ENCODE results near the gene ASB8.
"Not testable (repeated sequence)": the region's sequence is repeated elsewhere in the genome, so short reads cannot be mapped to it uniquely, and the experiment has no call there.

Gene ASB8

GRCh38 chr12:48142818-48143674, 14.3 kb downstream of the ASB8 start:
- no peak for DNase-seq (ENCODE audit: low read depth in 2 of 2, low spot score in 1 of 2)

GRCh38 chr12:48135027-48135426, 22.3 kb downstream of the ASB8 start:
- DNase-seq (ENCODE audit: low read depth in 2 of 2, low spot score in 1 of 2) = no peak

GRCh38 chr12:48132826-48133225, 24.5 kb downstream of the ASB8 start:
- DNase-seq (ENCODE audit: low read depth in 2 of 2, low spot score in 1 of 2) = no peak

- no peak for DNase-seq (ENCODE audit: low read depth in 2 of 2, low spot score in 1 of 2)
These were observed 25.8 kb downstream of the ASB8 start for GRCh38 chr12:48131517-48131916.

GRCh38 chr12:48129376-48129775, 27.9 kb downstream of the ASB8 start:
- DNase-seq (ENCODE audit: low read depth in 2 of 2, low spot score in 1 of 2) = no peak

GRCh38 chr12:48128800-48129199, 28.5 kb downstream of the ASB8 start:
- DNase-seq (ENCODE audit: low read depth in 2 of 2, low spot score in 1 of 2) = no peak

- DNase-seq (ENCODE audit: low read depth in 2 of 2, low spot score in 1 of 2) = no peak
These were observed 30.2 kb downstream of the ASB8 start for GRCh38 chr12:48126953-48127630.

- DNase-seq (ENCODE audit: low read depth in 2 of 2, low spot score in 1 of 2) = no peak
These were observed 31.3 kb downstream of the ASB8 start for GRCh38 chr12:48125985-48126384.

GRCh38 chr12:48125542-48125941, 31.8 kb downstream of the ASB8 start:
- DNase-seq (ENCODE audit: low read depth in 2 of 2, low spot score in 1 of 2) = not testable (repeated sequence)

GRCh38 chr12:48123169-48123568, 34.1 kb downstream of the ASB8 start:
- DNase-seq (ENCODE audit: low read depth in 2 of 2, low spot score in 1 of 2) = no peak

- no peak for DNase-seq (ENCODE audit: low read depth in 2 of 2, low spot score in 1 of 2)
These were observed 35.1 kb downstream of the ASB8 start for GRCh38 chr12:48122065-48122834.

GRCh38 chr12:48121522-48121921, 35.8 kb downstream of the ASB8 start:
- DNase-seq (ENCODE audit: low read depth in 2 of 2, low spot score in 1 of 2) = no peak

- no peak for DNase-seq (ENCODE audit: low read depth in 2 of 2, low spot score in 1 of 2)
These were observed 37.5 kb downstream of the ASB8 start for GRCh38 chr12:48119834-48120195.

GRCh38 chr12:48119078-48119833, 38.1 kb downstream of the ASB8 start, which contains the start of gene PFKM:
TSS of gene PFKM (plus strand) at chr12:48119364. CDS start at chr12:48122775, 3,411 bp downstream.
- peak in 1 of 2 donors; percentile 16 for DNase-seq (ENCODE audit: low read depth in 2 of 2, low spot score in 1 of 2)

GRCh38 chr12:48118284-48118871, 38.9 kb downstream of the ASB8 start:
- no peak for DNase-seq (ENCODE audit: low read depth in 2 of 2, low spot score in 1 of 2)

GRCh38 chr12:48115957-48116356, 41.4 kb downstream of the ASB8 start:
- DNase-seq (ENCODE audit: low read depth in 2 of 2, low spot score in 1 of 2) = no peak

- not testable (repeated sequence) for DNase-seq (ENCODE audit: low read depth in 2 of 2, low spot score in 1 of 2)
These were observed 46.0 kb downstream of the ASB8 start for GRCh38 chr12:48111312-48111693.

- no peak for DNase-seq (ENCODE audit: low read depth in 2 of 2, low spot score in 1 of 2)
These were observed 46.5 kb downstream of the ASB8 start for GRCh38 chr12:48110691-48111311.

GRCh38 chr12:48109424-48109823, 47.9 kb downstream of the ASB8 start:
- no peak for DNase-seq (ENCODE audit: low read depth in 2 of 2, low spot score in 1 of 2)
